ENCODE data around the gene CFAP58.
A peak's percentile ranks its signal among the peaks of the same experiment; 100 is the strongest.

Gene CFAP58

DNA sequence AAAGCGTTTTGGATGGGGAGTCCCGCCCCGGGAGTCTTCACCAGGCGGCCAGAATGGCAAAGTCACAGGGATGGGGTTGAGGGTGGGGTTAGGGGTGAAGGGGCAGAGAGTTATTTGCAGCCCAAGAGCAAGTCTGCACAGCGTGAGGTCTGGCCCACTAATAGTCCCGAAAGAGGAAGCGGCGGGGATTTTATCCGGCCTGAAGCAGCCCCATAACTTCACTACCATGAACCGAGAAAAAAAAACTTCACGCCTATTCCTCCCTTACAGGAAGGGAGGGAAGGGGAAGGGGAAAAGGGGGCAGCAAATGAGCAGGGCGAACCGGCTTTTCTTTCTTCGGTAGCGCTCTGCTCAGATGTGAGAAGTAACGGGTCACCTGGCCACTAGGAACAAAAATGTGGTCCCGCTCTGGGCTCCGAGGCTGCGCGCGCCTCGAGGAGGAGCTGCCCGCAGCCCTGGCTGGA is 16.1 kb upstream of the CFAP58 start:
- DNase-seq (ENCODE audit: low read depth): no peak
- peak overlapping the region; percentile 71 for H3K4me3 ChIP-seq (ENCODE audit: low read depth, low read length)
- TF ChIP-seq, protein P1, sequence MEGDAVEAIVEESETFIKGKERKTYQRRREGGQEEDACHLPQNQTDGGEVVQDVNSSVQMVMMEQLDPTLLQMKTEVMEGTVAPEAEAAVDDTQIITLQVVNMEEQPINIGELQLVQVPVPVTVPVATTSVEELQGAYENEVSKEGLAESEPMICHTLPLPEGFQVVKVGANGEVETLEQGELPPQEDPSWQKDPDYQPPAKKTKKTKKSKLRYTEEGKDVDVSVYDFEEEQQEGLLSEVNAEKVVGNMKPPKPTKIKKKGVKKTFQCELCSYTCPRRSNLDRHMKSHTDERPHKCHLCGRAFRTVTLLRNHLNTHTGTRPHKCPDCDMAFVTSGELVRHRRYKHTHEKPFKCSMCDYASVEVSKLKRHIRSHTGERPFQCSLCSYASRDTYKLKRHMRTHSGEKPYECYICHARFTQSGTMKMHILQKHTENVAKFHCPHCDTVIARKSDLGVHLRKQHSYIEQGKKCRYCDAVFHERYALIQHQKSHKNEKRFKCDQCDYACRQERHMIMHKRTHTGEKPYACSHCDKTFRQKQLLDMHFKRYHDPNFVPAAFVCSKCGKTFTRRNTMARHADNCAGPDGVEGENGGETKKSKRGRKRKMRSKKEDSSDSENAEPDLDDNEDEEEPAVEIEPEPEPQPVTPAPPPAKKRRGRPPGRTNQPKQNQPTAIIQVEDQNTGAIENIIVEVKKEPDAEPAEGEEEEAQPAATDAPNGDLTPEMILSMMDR (IDR thresholded peaks at IDR 0.05; ENCODE audit: control insufficient read depth, extremely low read depth, insufficient read depth): no peak

DNA sequence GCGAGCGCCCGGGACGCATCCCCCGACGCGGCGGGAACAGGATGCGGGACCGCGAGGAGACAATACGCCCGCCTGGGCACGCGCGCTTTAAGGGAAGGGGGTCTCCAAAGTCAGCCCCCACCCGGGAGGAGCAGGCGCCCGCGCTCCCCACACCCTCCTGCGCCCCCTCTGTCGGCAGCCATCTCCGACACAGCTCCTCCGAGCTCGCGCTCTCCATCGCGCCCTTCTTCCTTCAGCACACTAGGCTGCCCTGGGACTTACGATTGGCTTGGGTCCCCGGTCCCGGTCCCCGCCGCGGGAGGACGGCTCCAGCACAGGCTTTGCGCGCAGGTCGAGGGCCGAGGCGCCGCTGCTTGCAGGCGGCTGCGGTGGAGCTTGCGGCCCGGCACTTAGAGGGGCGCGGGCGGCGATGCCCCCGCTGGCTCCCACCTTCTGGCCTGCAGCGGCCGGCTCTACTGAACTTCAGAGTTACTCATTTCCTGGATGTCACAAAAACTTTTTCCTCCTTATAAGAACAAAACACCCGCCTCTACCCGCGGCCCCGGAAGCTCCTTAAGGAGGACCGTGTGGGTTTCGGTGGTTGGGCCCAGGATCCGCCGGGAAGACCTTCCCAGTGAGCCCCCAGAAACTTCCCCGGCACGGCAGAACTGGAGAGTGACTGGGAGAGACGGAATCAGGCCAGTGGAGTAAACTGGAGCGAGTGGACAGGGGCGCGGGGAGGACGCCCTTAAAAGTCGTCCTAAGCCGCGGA is 15.5 kb upstream of the CFAP58 start, which contains the start of gene ITPRIP:
TSS of gene ITPRIP (minus strand) at position 481 of the 751 bp plus-strand sequence. CDS start 22,414 bp downstream, outside the sequence.
- H3K4me3 ChIP-seq (ENCODE audit: low read depth, low read length): peak within 1 kb of the TSS; percentile 71
- no peak for DNase-seq (ENCODE audit: low read depth)
- TF ChIP-seq, protein P1 (IDR thresholded peaks at IDR 0.05; ENCODE audit: control insufficient read depth, extremely low read depth, insufficient read depth): no peak

DNA sequence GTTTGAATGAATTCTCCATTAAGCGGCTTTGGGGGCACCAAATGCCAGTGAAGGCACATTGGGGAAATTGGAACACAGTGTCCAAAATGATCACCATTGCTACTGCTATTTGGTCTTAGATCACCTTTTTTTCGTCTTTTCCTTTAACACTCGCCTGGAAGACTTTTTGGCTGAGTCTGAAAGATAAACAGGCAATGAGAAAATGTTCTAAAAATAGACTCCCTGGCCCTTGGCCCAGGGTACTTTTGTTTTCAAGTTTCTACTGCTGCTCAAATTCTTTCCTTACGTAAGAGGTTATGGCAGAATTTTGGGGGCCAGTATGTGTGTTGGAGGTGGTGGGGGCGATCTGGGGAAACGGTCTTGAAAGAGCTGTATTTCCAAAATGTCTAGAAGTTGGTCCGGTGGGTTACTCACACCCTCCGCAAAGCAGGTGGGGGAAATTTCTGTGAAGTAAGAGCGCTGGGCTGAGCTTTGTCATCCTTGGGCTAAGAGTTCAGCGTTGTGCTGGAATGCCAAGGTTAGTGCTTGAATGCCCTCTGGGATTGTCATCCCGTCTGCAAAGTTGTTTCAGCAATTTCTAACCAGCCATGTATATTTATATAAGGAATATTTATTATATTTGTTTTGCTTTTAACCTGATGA is 14.0 kb upstream of the CFAP58 start:
- H3K4me3 ChIP-seq (ENCODE audit: low read depth, low read length): peak overlapping the region; percentile 71
- TF ChIP-seq, protein P1 (IDR thresholded peaks at IDR 0.05; ENCODE audit: control insufficient read depth, extremely low read depth, insufficient read depth): no peak
- no peak for DNase-seq (ENCODE audit: low read depth)

DNA sequence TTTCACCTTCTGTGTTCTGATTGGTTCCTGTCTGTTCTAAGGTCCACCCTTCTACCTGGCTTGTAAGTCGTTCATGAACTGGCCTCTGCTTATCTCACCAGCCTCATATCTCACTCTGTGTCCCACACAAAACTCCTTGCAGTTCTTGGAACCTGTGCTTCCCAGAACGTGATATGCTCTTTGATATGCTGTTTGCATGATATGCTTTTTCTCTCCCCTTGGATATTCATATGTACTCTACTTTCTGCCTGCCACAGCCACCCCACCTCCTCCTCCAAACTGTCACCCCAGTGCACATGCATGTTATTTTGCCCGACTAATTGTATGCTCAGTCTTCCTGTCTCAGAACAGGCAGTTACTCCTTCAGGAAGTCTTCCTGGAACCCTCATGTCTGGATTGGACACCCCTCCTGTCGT is 13.5 kb upstream of the CFAP58 start:
- TF ChIP-seq, protein P1 (IDR thresholded peaks at IDR 0.05; ENCODE audit: control insufficient read depth, extremely low read depth, insufficient read depth): no peak
- H3K4me3 ChIP-seq (ENCODE audit: low read depth, low read length): peak overlapping the region; percentile 71
- peak; percentile 90 for DNase-seq (ENCODE audit: low read depth)

DNA sequence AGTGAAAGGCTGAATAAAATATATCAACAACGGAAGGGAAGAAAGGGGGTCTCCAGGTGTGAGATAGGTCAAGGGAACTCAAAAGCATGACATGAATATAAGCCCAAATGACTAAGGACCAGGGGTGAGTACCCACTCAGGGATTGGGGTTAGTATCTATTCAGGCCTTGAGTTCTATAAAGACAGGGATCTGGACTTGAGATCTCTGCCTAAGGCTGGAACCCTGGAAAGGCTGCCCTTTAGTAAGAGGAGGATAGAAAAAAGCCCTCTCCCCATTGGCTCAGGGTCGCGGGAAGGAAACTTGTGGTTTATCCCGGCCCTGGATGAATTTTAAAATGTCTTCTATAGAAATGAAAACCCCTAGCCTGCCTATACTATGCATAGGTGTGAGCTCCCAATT is 13.0 kb upstream of the CFAP58 start:
- DNase-seq (ENCODE audit: low read depth): no peak
- no peak overlapping the region for H3K4me3 ChIP-seq (ENCODE audit: low read depth, low read length)
- TF ChIP-seq, protein P1 (IDR thresholded peaks at IDR 0.05; ENCODE audit: control insufficient read depth, extremely low read depth, insufficient read depth): no peak

DNA sequence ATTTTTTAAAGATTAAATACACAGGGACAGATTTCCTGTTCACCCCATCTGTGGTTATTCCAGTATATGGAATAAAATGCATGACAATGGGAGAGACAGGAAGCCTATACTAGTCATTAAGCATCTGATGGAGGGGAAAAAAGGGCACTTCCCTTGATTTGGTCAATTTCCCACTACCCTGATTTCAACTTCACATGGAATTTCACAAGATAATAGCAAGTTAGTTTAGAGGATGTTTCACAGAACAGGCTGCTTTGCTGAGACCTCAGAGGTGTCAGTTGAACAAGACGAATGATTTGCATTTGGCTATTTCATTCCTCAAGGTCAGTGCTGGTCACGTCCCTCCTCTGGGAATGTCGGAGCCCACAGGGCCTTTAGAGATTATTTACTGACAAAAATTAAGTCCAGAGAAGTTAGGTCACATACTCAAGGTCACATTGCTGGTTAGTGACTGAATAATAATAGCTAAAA is 10.7 kb upstream of the CFAP58 start:
- TF ChIP-seq, protein P1 (IDR thresholded peaks at IDR 0.05; ENCODE audit: control insufficient read depth, extremely low read depth, insufficient read depth): no peak
- H3K4me3 ChIP-seq (ENCODE audit: low read depth, low read length): no peak overlapping the region
- DNase-seq (ENCODE audit: low read depth): no peak
